OCI-LY7 (cell line): ENCODE data around the gene BTNL3. TPM values are rescaled to one million over a fixed set of nuclear protein-coding genes. Genes with fewer than 3 reads are reported as not detected.

ENCODE experiments used
- BruUV-seq: library from RNA; stranded (reverse); fragments of 400-500 nt; replicated peaks from 2 replicates; lab custom pipeline; 2021; lab: Mats Ljungman, UMichigan
- CTCF ChIA-PET: fragments of 300-600 bp; sonication (Branson Sonifier 250); formaldehyde crosslinking; loops from one replicate; lab custom pipeline; 2022; ENCODE audit warnings: antibody characterized with exemption; ENCODE audit not compliant: unreplicated experiment; lab: Charles Lee
- POLR2A ChIA-PET: fragments of 300-600 bp; sonication (Branson Sonifier 250); formaldehyde crosslinking; loops from one replicate; lab custom pipeline; 2022; ENCODE audit warnings: antibody characterized with exemption; lab: Charles Lee
- DNase-seq: peaks from one replicate; pipeline ENCODE4 v3.0.0-alpha.2; 2015; ENCODE audit warnings: low spot score
- H2AFZ ChIP-seq: fragments of 200-600 bp; sonication (generic), shearing (Covaris generic); 2 replicates; pipeline ENCODE4 v1.6.1; 2014; ENCODE audit warnings: mild to moderate bottlenecking, antibody characterized with exemption, low read length, moderate library complexity
- H3K27ac ChIP-seq: fragments of 200-600 bp; sonication (generic); 2 replicates; pipeline ENCODE4 v1.5.1; 2014; ENCODE audit warnings: mixed run types, low read depth, mild to moderate bottlenecking, moderate library complexity, low read length, inconsistent platforms; ENCODE audit not compliant: poor library complexity, severe bottlenecking
- H3K36me3 ChIP-seq: fragments of 200-600 bp; sonication (generic); 2 replicates; pipeline ENCODE4 v1.6.1; 2014; ENCODE audit warnings: mild to moderate bottlenecking, antibody characterized with exemption, low read length, moderate library complexity, mixed read lengths; ENCODE audit not compliant: insufficient read depth
- H3K4me1 ChIP-seq: fragments of 200-600 bp; sonication (generic); 2 replicates; pipeline ENCODE4 v1.5.1; 2014; ENCODE audit warnings: mild to moderate bottlenecking, low read length; ENCODE audit not compliant: insufficient read depth, poor library complexity, severe bottlenecking
- H3K4me2 ChIP-seq: fragments of 200-600 bp; sonication (generic); 2 replicates; pipeline ENCODE4 v1.6.1; 2014; ENCODE audit warnings: mild to moderate bottlenecking, low read length
- H3K4me3 ChIP-seq: fragments of 200-600 bp; sonication (generic); 2 replicates; pipeline ENCODE4 v1.5.1; 2014; ENCODE audit warnings: mild to moderate bottlenecking, low read depth, low read length; ENCODE audit not compliant: poor library complexity, severe bottlenecking
- H3K79me2 ChIP-seq: fragments of 200-600 bp; sonication (generic); 2 replicates; pipeline ENCODE4 v1.6.1; 2016; ENCODE audit warnings: low read depth, mild to moderate bottlenecking, low read length, moderate library complexity, mixed read lengths; ENCODE audit not compliant: insufficient read depth
- H3K9me2 ChIP-seq: fragments of 200-600 bp; sonication (generic); 2 replicates; pipeline ENCODE4 v1.6.1; 2016; ENCODE audit warnings: mild to moderate bottlenecking, low read length, mixed read lengths; ENCODE audit not compliant: insufficient read depth
- H3K9me3 ChIP-seq: fragments of 200-600 bp; sonication (generic); 2 replicates; pipeline ENCODE4 v1.6.1; 2014; ENCODE audit warnings: mild to moderate bottlenecking, mixed run types, low read length, mixed read lengths
- H4K20me1 ChIP-seq: fragments of 200-600 bp; sonication (generic); 2 replicates; pipeline ENCODE4 v1.6.1; 2014; ENCODE audit warnings: mild to moderate bottlenecking, antibody characterized with exemption, low read length, moderate library complexity, mixed read lengths; ENCODE audit not compliant: insufficient read depth
- EZH2phosphoT487 ChIP-seq: fragments of 200-600 bp; sonication (generic); IDR thresholded peaks from 2 replicates; pipeline ENCODE4 v1.6.1; 2018; ENCODE audit warnings: low read depth, borderline replicate concordance, mild to moderate bottlenecking, mixed run types, antibody characterized with exemption, low read length, moderate library complexity, mixed read lengths
- intact Hi-C: fragments of 100-400 bp; cut with micrococcal nuclease; formaldehyde crosslinking; loops from one replicate; pipeline ENCODE4 v1.10.0; 2022; ENCODE audit not compliant: unreplicated experiment
- total RNA-seq, 2 experiments: library from RNA; depleted of rRNA in 1 of 2; stranded (reverse); fragments of >200 nt in 1 of 2; shearing (Covaris generic) in 1 of 2; gene quantifications; 2 replicates each; pipeline ENCODE4 v1.2.3, GENCODE V29; 2014 to 2022
- TF ChIP-seq, protein P1 (sequence below): fragments of 200-600 bp; sonication (generic); conservative IDR thresholded peaks from 2 replicates; pipeline ENCODE4 v1.5.1; 2014; ENCODE audit warnings: mild to moderate bottlenecking, antibody characterized with exemption, low read length, moderate library complexity, mixed read lengths

BTNL3 gene
- total RNA-seq, 2 experiments from 2014 or later = not detected

DNA sequence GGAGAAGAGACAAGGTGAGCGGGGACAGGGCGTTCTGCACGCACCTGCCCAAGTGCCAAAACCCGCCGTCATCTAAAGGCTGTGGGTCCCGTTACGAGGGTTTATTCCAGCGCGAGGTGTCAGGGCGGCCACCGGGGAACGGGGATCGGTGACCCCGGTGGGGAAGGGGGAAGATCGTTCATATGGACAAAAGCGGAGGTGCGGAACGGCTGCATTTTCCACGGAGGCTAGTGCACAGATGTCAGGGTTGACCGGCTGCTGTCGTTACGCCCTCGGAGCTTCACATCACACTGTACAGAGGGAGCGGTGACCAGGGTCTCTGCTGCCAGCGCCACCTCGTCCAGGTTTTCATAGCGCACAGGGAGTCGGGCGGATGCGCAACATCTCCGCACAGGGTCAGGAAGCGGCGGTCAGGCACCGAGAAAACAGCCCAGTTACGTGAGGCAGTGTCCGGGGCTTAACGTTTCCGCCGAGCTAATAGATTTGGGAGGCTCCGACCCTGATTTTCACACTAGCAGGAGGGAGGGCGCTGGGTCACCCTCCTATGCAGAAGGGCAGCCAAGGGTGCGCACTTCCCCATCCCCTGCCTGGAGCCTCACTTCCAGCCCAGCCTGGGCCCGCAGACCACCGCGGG lies 65.0 kb downstream of the BTNL3 start:
- ChIA-PET POLR2A (interaction anchor here (1.2 to 1.6 kb wide), 2 partner anchors 13 to 232 kb away, joined by 3 to 7 read pairs; no protein-coding TSS in a partner anchor), CTCF (no interaction called here)
- Histone ChIP-seq H3K4me3 (peak overlapping the region; percentile 84), H3K4me2 (peak overlapping the region; percentile 90), H3K9me3 (no peaks in the 10 kb centered on the region), H4K20me1 (peaks cover 18% of the 10 kb centered on the region), H3K79me2 (peaks cover 57% of the 10 kb centered on the region), H3K36me3 (peaks cover 47% of the 10 kb centered on the region), H2AFZ (no peak overlapping the region; the same call in 1 of the 2 replicates), H3K9me2 (no peaks in the 10 kb centered on the region), H3K4me1 (peaks cover 70% of the 10 kb centered on the region), H3K27ac (peak overlapping the region; percentile 99)
- TF ChIP-seq, protein P1, sequence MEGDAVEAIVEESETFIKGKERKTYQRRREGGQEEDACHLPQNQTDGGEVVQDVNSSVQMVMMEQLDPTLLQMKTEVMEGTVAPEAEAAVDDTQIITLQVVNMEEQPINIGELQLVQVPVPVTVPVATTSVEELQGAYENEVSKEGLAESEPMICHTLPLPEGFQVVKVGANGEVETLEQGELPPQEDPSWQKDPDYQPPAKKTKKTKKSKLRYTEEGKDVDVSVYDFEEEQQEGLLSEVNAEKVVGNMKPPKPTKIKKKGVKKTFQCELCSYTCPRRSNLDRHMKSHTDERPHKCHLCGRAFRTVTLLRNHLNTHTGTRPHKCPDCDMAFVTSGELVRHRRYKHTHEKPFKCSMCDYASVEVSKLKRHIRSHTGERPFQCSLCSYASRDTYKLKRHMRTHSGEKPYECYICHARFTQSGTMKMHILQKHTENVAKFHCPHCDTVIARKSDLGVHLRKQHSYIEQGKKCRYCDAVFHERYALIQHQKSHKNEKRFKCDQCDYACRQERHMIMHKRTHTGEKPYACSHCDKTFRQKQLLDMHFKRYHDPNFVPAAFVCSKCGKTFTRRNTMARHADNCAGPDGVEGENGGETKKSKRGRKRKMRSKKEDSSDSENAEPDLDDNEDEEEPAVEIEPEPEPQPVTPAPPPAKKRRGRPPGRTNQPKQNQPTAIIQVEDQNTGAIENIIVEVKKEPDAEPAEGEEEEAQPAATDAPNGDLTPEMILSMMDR = 0 out of 2 replicates have a peak, but pooled peaks have one; percentile 15
- no peak for TF ChIP-seq EZH2phosphoT487
- intact Hi-C loops = loop anchor here (2.0 to 5.0 kb wide), 6 partner anchors 61 to 249 kb away; partner anchors contain the start of gene ZFP62
- peak; percentile 73 for DNase-seq
- BruUV-seq = no TSS peak

DNA sequence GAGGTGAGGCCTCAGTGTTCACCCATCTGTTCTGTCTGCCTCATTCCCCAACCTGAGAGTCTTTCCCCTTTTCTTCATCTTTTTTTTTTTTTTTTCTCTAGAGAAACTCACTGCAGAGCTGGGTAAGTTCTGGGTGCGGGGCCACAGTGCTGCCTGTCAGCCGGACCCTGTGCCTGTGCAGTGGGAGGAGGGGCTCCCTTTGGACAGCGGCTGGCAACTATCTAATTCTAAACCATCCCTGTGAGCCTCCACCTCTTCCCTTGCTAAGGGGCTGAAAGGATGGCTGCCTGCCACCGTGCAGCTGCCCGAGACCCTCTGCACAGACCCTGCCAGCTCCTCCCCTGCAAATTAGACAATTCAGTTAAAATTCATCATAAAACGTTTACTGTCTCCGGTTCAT lies 65.5 kb downstream of the BTNL3 start:
- BruUV-seq = no TSS peak
- Histone ChIP-seq H3K27ac (peak overlapping the region; percentile 99), H3K4me2 (peak overlapping the region; percentile 90), H3K36me3 (peaks cover 52% of the 10 kb centered on the region), H3K9me2 (no peaks in the 10 kb centered on the region), H3K9me3 (no peaks in the 10 kb centered on the region), H3K4me3 (peak overlapping the region; percentile 84), H4K20me1 (peaks cover 18% of the 10 kb centered on the region), H3K4me1 (peaks cover 66% of the 10 kb centered on the region), H3K79me2 (peaks cover 57% of the 10 kb centered on the region), H2AFZ (no peak overlapping the region)
- no peak for TF ChIP-seq EZH2phosphoT487
- TF ChIP-seq, protein P1 = 0 out of 2 replicates have a peak, but pooled peaks have one; percentile 4
- POLR2A ChIA-PET = interaction anchor here (1.1 to 1.6 kb wide), 3 partner anchors 10 to 233 kb away, joined by 3 to 7 read pairs (median 5); no protein-coding TSS in a partner anchor
- no peak for DNase-seq
- intact Hi-C loops = loop anchor here (5.0 kb wide), 3 partner anchors 62 to 193 kb away; no protein-coding TSS in a partner anchor
- CTCF ChIA-PET = interaction anchor here (0.6 to 1.4 kb wide), 2 partner anchors 12 to 35 kb away, joined by 4 to 5 read pairs; no protein-coding TSS in a partner anchor
